A673 (cell line): ENCODE measurements around the gene KLHDC9.

Experiments
- CTCF ChIP-seq: fragments of 300-800, 200-600 bp; sonication (generic); conservative IDR thresholded peaks from 2 replicates; pipeline ENCODE4 v1.5.1; 2017; ENCODE audit warnings: low read depth, mild to moderate bottlenecking, antibody characterized with exemption, low read length, moderate library complexity, mixed read lengths
- EZH2 ChIP-seq: fragments of 200-600 bp; sonication (generic); IDR thresholded peaks from 2 replicates; pipeline ENCODE4 v1.6.1; 2017; ENCODE audit warnings: borderline replicate concordance, low read depth, mild to moderate bottlenecking, mixed read lengths, antibody characterized with exemption, low read length; ENCODE audit not compliant: poor library complexity, severe bottlenecking

GRCh38 chr1:161092621-161093028 is 5.5 kb upstream of the KLHDC9 start:
- TF ChIP-seq CTCF (no peak), EZH2 (no peak)
